Measurements from ENCODE around the gene EVA1C. TPM values are rescaled to one million over a fixed set of nuclear protein-coding genes. Genes with fewer than 3 reads are reported as not detected.
"Not testable (repeated sequence)": the region's sequence is repeated elsewhere in the genome, so short reads cannot be mapped to it uniquely, and the experiment has no call there.

Gene EVA1C
- total RNA-seq = 6.2 and 7.6 TPM in 2 replicates

- Mint-ChIP-seq H3K9me3 (no peaks in the 10 kb centered on the region), H3K27me3 (ENCODE audit: insufficient read depth) (peaks cover 12% of the 10 kb centered on the region), H3K36me3 (ENCODE audit: low read depth) (peaks cover 3% of the 10 kb centered on the region), H3K27ac (peak within 1 kb of the TSS; percentile 87), H3K4me1 (ENCODE audit: low read depth) (peaks cover 33% of the 10 kb centered on the region), H3K4me3 (peak within 1 kb of the TSS; percentile 94)
- intact Hi-C loops (cut with micrococcal nuclease) = loop anchor here (1.0 kb wide), 2 partner anchors 157 to 200 kb away; partner anchors contain the start of gene CFAP298
- peak; percentile 39 for DNase-seq (ENCODE audit: low spot score)
These were observed at the start of gene EVA1C for GRCh38 chr21:32412162-32413014. EVA1C (plus strand) TSS chr21:32412706; CDS start chr21:32412854, 148 bp downstream.

- no peak overlapping the region for H3K4me3 Mint-ChIP-seq
- H3K27ac Mint-ChIP-seq = peak overlapping the region; percentile 40
- no peaks in the 10 kb centered on the region for H3K27me3 Mint-ChIP-seq (ENCODE audit: insufficient read depth)
- intact Hi-C loops (cut with micrococcal nuclease) = no loop called here
- no peaks in the 10 kb centered on the region for H3K9me3 Mint-ChIP-seq
- H3K36me3 Mint-ChIP-seq (ENCODE audit: low read depth) = peaks cover 71% of the 10 kb centered on the region
- H3K4me1 Mint-ChIP-seq (ENCODE audit: low read depth) = no peaks in the 10 kb centered on the region
- DNase-seq (ENCODE audit: low spot score) = no peak
These were observed 48.1 kb upstream of the EVA1C start for GRCh38 chr21:32364387-32364786.

GRCh38 chr21:32364796-32365195 is 47.7 kb upstream of the EVA1C start:
- H3K27me3 Mint-ChIP-seq (ENCODE audit: insufficient read depth) = no peaks in the 10 kb centered on the region
- intact Hi-C loops (cut with micrococcal nuclease) = no loop called here
- H3K27ac Mint-ChIP-seq = peak overlapping the region; percentile 40
- DNase-seq (ENCODE audit: low spot score) = no peak
- no peak overlapping the region for H3K4me3 Mint-ChIP-seq
- H3K4me1 Mint-ChIP-seq (ENCODE audit: low read depth) = no peaks in the 10 kb centered on the region
- H3K9me3 Mint-ChIP-seq = no peaks in the 10 kb centered on the region
- peaks cover 71% of the 10 kb centered on the region for H3K36me3 Mint-ChIP-seq (ENCODE audit: low read depth)

DNA sequence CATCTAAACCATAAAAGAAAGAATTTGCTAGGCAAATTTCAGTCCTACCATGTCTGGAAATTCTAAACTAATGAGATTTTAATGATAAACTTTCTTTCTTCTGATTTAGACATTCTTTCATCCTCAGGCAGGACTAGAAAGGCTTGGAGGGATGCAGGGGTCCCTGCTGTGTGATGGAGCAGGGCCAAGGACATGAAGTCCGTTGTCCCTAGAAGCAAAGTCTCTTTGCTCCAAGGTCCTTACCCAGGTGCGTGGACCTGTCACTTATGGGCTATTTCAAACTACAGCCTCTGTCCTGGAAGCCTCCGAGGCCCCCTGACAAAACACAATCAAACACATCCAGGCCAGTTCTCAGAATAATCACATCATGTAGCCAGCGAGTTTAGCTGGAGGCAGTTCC is 46.3 kb upstream of the EVA1C start:
- intact Hi-C loops (cut with micrococcal nuclease) = no loop called here
- peaks cover 4% of the 10 kb centered on the region for H3K4me1 Mint-ChIP-seq (ENCODE audit: low read depth)
- peaks cover 62% of the 10 kb centered on the region for H3K36me3 Mint-ChIP-seq (ENCODE audit: low read depth)
- no peaks in the 10 kb centered on the region for H3K27me3 Mint-ChIP-seq (ENCODE audit: insufficient read depth)
- DNase-seq (ENCODE audit: low spot score) = no peak
- H3K9me3 Mint-ChIP-seq = no peaks in the 10 kb centered on the region
- H3K4me3 Mint-ChIP-seq = no peak overlapping the region
- no peak overlapping the region for H3K27ac Mint-ChIP-seq

DNA sequence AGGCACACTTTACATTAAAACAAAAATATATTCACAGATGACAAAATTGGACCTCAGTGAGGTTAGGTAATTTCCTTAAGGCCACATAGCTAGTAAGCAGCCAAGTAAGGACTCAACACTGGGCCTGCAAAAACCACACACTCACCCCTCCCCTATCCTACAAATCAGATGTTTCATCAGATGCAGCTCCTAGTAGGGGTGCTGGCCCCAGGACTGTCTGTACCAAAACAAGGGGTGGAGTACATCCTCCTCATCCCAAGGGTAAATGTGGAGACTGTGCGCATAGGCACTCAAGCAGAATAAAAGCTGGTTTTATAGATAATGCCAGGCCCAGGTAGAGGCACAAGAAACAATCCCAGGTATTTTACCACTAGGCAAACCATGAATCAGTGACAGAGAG is 45.3 kb upstream of the EVA1C start:
- Mint-ChIP-seq H3K4me1 (ENCODE audit: low read depth) (peaks cover 12% of the 10 kb centered on the region), H3K27me3 (ENCODE audit: insufficient read depth) (no peaks in the 10 kb centered on the region), H3K27ac (no peak overlapping the region), H3K36me3 (ENCODE audit: low read depth) (peaks cover 65% of the 10 kb centered on the region), H3K4me3 (no peak overlapping the region), H3K9me3 (no peaks in the 10 kb centered on the region)
- intact Hi-C loops (cut with micrococcal nuclease) = no loop called here
- DNase-seq (ENCODE audit: low spot score) = no peak

DNA sequence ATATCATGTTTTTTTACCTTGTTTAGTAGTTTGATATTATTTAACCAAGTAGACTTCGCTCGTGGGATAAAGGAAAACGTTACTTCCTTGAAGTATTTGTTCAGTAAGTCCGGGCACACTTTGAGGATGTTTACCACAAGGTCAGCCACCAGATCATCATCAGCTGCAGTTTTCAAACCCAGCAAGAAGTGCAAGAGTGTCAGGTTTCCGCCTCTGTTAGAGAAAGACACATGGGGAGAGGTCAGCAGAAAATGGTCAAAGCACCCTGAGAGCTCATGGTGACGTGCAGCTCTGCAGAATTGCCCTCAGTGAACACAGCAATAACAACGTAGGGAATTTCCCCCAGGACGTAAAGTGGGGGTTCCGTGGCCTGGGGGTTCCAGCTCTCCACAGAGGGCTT is 44.1 kb upstream of the EVA1C start:
- intact Hi-C loops (cut with micrococcal nuclease) = no loop called here
- H3K27me3 Mint-ChIP-seq (ENCODE audit: insufficient read depth) = no peaks in the 10 kb centered on the region
- DNase-seq (ENCODE audit: low spot score) = no peak
- peaks cover 65% of the 10 kb centered on the region for H3K36me3 Mint-ChIP-seq (ENCODE audit: low read depth)
- H3K27ac Mint-ChIP-seq = no peak overlapping the region
- H3K4me3 Mint-ChIP-seq = no peak overlapping the region
- H3K4me1 Mint-ChIP-seq (ENCODE audit: low read depth) = peaks cover 14% of the 10 kb centered on the region
- no peaks in the 10 kb centered on the region for H3K9me3 Mint-ChIP-seq

DNA sequence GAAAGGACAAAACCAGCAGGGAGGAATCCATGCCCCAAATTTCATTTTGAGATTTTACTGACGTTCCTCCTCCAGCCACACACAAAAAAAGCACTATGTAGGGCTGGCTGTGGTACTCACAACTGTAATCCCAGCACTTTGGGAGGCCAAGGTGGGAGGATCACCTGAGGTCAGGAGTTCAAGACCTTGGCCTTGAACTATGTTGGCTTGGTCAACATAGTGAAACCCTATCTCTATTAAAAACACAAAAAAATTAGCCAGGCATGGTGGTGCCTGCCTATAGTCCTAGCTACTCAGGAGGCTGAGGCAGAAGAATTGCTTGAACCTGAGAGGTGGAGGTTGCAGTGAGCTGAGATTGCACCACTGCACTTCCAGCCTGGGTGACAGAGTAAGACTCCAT is 43.5 kb upstream of the EVA1C start:
- DNase-seq (ENCODE audit: low spot score); intact Hi-C loops (cut with micrococcal nuclease); H3K4me3 Mint-ChIP-seq; H3K27me3 Mint-ChIP-seq (ENCODE audit: insufficient read depth); H3K9me3 Mint-ChIP-seq; H3K27ac Mint-ChIP-seq: not testable (repeated sequence)
- Mint-ChIP-seq H3K4me1 (ENCODE audit: low read depth) (peaks cover 14% of the 10 kb centered on the region), H3K36me3 (ENCODE audit: low read depth) (peaks cover 65% of the 10 kb centered on the region)

DNA sequence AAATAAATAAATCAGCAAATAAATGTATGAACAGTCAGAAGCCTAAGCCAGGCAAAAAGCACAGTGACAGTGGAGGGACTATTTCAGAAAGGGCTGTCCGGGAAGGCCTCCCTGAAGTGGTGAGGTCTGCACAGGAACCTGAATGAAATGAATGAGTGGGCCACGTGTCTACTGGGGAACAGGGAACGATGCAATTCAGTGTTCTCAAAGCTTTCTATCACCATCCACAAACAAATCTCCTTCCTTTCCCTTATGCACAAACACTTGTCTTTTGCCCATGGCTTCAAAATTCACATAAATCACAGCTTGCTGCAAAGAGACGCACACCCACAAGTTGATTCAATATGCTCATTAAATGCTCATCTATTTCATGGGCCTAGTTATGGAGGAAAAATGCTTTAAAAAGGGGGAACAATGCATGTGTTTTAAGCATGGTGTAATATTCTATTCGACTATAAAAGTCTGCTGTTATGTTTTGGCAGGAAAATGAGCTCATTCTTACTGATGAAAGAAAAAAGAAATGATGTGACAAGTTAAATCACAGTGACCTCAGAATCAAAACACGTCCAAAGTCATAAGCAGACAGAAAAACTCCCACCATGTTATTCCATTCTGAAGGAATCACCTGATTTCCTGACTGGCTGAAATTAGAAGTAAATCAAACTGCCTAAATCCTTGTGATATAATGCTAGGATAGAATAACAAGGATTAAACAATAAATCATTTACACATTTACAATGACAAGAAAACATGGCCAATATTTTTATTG is 41.3 kb upstream of the EVA1C start:
- Mint-ChIP-seq H3K27me3 (ENCODE audit: insufficient read depth) (no peaks in the 10 kb centered on the region), H3K4me3 (no peak overlapping the region), H3K27ac (peak overlapping the region; percentile 21), H3K4me1 (ENCODE audit: low read depth) (peaks cover 14% of the 10 kb centered on the region), H3K36me3 (ENCODE audit: low read depth) (peaks cover 57% of the 10 kb centered on the region), H3K9me3 (no peaks in the 10 kb centered on the region)
- no peak for DNase-seq (ENCODE audit: low spot score)
- intact Hi-C loops (cut with micrococcal nuclease) = no loop called here

DNA sequence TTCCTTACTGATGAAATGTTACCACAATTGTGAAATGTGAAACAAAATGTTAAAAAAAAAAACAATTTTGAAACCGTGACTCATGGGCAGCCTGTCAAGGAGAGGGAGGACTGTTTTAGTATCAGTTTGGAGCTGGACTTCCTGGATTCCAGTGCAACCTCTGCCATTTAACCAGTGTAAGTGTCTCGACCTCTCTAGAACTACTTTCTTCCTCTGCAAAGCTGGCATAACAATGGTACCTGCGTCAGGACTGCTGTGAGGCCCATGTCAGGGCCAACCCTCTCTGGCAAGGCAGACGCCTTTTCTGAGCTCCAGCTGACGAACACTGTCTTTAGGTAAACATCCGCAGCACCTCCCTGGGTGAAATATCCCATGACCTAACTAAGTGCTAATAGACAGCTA is 40.6 kb upstream of the EVA1C start:
- no peak overlapping the region for H3K27ac Mint-ChIP-seq
- intact Hi-C loops (cut with micrococcal nuclease) = no loop called here
- H3K27me3 Mint-ChIP-seq (ENCODE audit: insufficient read depth) = no peaks in the 10 kb centered on the region
- H3K4me3 Mint-ChIP-seq = no peak overlapping the region
- peaks cover 14% of the 10 kb centered on the region for H3K4me1 Mint-ChIP-seq (ENCODE audit: low read depth)
- peaks cover 52% of the 10 kb centered on the region for H3K36me3 Mint-ChIP-seq (ENCODE audit: low read depth)
- no peak for DNase-seq (ENCODE audit: low spot score)
- no peaks in the 10 kb centered on the region for H3K9me3 Mint-ChIP-seq

DNA sequence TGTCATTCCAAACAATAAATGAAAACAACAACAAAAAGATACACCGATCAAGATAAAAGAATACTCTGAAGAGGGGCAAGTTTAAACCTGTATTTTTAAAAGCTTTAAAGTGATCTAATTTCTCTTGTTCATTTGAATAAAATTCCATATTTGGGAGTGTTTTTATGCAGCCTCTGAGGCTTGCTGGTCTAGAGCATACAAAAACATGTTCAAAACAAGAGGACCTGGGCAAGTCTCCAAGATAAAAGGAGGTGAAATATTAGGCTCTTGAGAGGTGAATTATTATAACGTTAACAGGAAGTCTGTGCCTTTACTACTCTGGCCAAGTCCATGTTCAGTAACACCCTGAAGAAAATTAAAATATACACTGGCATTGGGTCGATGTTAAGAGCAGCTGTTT is 39.8 kb upstream of the EVA1C start:
- Mint-ChIP-seq H3K9me3 (no peaks in the 10 kb centered on the region), H3K36me3 (ENCODE audit: low read depth) (peaks cover 47% of the 10 kb centered on the region), H3K27me3 (ENCODE audit: insufficient read depth) (no peaks in the 10 kb centered on the region), H3K4me3 (no peak overlapping the region), H3K4me1 (ENCODE audit: low read depth) (peaks cover 14% of the 10 kb centered on the region), H3K27ac (peak overlapping the region; percentile 35)
- no peak for DNase-seq (ENCODE audit: low spot score)
- intact Hi-C loops (cut with micrococcal nuclease) = no loop called here

- Mint-ChIP-seq H3K4me1 (ENCODE audit: low read depth) (no peaks in the 10 kb centered on the region), H3K27ac (no peak overlapping the region), H3K4me3 (no peak overlapping the region), H3K36me3 (ENCODE audit: low read depth) (peaks cover 33% of the 10 kb centered on the region), H3K27me3 (ENCODE audit: insufficient read depth) (no peaks in the 10 kb centered on the region), H3K9me3 (no peaks in the 10 kb centered on the region)
- no peak for DNase-seq (ENCODE audit: low spot score)
- intact Hi-C loops (cut with micrococcal nuclease) = no loop called here
These were observed 35.0 kb upstream of the EVA1C start for GRCh38 chr21:32377506-32377905.

- H3K36me3 Mint-ChIP-seq (ENCODE audit: low read depth) = peaks cover 34% of the 10 kb centered on the region
- no peaks in the 10 kb centered on the region for H3K4me1 Mint-ChIP-seq (ENCODE audit: low read depth)
- DNase-seq (ENCODE audit: low spot score) = no peak
These were observed 34.5 kb upstream of the EVA1C start for GRCh38 chr21:32377991-32378390.

DNA sequence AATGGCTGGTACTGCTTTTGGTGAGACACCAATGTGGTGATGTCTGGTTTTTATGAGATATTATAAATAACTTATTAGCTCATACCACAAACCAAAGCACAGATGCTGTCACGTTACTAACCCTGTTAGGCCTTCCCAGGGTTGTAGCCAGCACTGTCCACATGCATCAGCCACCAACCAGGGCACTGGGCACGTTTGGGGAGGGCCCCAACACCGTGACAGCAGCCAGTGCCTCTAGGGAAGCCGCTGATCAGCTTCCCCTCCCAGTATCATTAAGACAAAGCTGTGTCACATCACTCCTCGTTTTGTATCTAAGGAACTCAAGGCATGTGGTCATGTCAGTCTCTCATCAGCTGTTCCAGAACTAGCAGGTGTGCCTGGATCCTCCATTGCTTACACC is 33.5 kb upstream of the EVA1C start:
- no peak for DNase-seq (ENCODE audit: low spot score)
- Mint-ChIP-seq H3K4me1 (ENCODE audit: low read depth) (no peaks in the 10 kb centered on the region), H3K36me3 (ENCODE audit: low read depth) (peaks cover 40% of the 10 kb centered on the region), H3K4me3 (no peak overlapping the region), H3K27me3 (ENCODE audit: insufficient read depth) (no peaks in the 10 kb centered on the region), H3K27ac (no peak overlapping the region), H3K9me3 (no peaks in the 10 kb centered on the region)
- intact Hi-C loops (cut with micrococcal nuclease) = no loop called here

More at GRCh38 chr21:32377991-32378390, 34.5 kb upstream of the EVA1C start:
- no peaks in the 10 kb centered on the region for H3K9me3 Mint-ChIP-seq
- intact Hi-C loops (cut with micrococcal nuclease) = no loop called here
- no peaks in the 10 kb centered on the region for H3K27me3 Mint-ChIP-seq (ENCODE audit: insufficient read depth)
- H3K27ac Mint-ChIP-seq = no peak overlapping the region
- H3K4me3 Mint-ChIP-seq = no peak overlapping the region

All from activated T-helper 1 cell treated with anti-CD3 and anti-CD28 coated beads, Interleukin-12 subunit alpha, Interleukin-12 subunit beta, Interleukin-2, Interleukin-4 antibody, amounts not matched to agents 30 ng/mL and 10 ng/mL and 1 ng/mL, durations not matched to agents 14 hours and 24 hours and 36 hours (primary cell).